ENCODE results near the gene FAHD2A.
"Not testable (repeated sequence)": the region's sequence is repeated elsewhere in the genome, so short reads cannot be mapped to it uniquely, and the experiment has no call there.

The FAHD2A gene

DNA sequence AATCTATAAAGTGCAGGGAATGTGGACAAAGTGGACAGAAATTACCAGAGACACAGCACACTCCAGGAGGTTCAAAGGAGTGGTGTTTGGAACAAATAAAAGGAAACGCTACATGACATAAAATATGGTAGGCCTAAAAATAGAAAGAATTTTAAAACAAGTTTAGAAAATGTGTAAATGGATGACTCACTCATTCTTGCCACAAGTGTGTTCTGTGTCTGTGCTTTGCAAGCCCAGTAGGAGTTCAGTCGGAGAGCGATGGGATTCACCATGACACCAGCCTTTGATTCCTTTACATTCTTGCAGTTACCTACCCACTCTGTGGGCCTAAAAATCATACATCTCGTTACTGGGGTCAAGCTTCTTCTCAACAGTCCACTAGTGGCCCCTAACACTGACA is 30.9 kb downstream of the FAHD2A start:
- H3K36me3 Mint-ChIP-seq (ENCODE audit: low read depth); H3K4me1 Mint-ChIP-seq (ENCODE audit: low read depth); H3K9me3 Mint-ChIP-seq; H3K27me3 Mint-ChIP-seq (ENCODE audit: low read depth); H3K4me3 Mint-ChIP-seq; H3K27ac Mint-ChIP-seq: not testable (repeated sequence)

DNA sequence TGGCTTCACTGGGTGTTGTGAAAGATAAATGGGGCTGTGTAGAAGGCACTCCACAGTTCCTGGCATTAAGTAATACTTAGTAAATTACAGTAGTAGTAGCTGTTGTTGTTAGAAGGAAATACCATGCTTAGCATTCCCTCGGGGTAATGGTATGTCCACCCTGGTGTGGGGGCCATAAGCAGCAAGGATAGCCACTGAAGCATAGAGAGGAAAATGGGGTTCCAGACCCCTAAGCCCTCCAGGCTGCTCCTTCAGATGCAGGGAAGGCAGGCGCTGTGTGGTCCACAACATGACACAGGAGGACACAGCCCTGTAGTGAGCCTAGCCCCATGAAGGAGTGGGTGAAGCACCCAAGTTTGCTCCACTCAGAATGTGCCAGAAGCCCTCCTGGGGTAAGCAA is 31.5 kb downstream of the FAHD2A start:
- H3K9me3 Mint-ChIP-seq; H3K36me3 Mint-ChIP-seq (ENCODE audit: low read depth); H3K4me1 Mint-ChIP-seq (ENCODE audit: low read depth); H3K27ac Mint-ChIP-seq; H3K4me3 Mint-ChIP-seq; H3K27me3 Mint-ChIP-seq (ENCODE audit: low read depth): not testable (repeated sequence)

DNA sequence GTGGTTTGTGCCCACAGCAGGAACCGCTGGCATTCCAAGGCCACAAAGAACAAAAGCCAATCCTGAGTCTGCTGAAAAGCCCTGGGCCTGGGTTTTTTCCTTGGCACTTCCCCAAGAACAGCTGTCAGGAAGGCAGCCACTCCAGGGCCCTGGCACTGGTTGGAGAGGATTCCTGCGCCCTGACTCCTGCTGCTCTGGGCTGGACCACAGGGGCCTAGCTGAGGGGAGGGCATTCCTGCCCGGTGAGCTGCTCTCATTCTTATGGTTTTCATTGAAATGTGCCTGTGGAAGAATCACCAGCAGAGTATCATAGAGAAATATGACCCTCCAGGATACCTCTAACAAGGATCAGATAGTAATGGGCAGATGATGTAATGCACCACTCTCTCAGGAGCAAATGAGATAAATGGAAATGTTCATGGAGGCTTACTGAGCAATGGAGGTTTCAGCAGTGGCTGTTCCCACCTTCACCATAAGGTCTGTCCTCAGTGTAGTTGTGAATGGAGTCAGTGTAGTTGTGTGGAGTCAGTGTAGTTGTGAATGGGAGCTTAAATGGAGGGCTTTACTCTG is 32.1 kb downstream of the FAHD2A start:
- H3K27me3 Mint-ChIP-seq (ENCODE audit: low read depth), result not testable (repeated sequence)

GRCh38 chr2:95435162-95435871 is 32.8 kb downstream of the FAHD2A start:
- H3K9me3 Mint-ChIP-seq; H3K4me3 Mint-ChIP-seq; H3K27me3 Mint-ChIP-seq (ENCODE audit: low read depth): not testable (repeated sequence)

More for the DNA sequence above, 32.1 kb downstream of the FAHD2A start:
- H3K4me1 Mint-ChIP-seq (ENCODE audit: low read depth); H3K27ac Mint-ChIP-seq; H3K4me3 Mint-ChIP-seq; H3K36me3 Mint-ChIP-seq (ENCODE audit: low read depth); H3K9me3 Mint-ChIP-seq: not testable (repeated sequence)

DNA sequence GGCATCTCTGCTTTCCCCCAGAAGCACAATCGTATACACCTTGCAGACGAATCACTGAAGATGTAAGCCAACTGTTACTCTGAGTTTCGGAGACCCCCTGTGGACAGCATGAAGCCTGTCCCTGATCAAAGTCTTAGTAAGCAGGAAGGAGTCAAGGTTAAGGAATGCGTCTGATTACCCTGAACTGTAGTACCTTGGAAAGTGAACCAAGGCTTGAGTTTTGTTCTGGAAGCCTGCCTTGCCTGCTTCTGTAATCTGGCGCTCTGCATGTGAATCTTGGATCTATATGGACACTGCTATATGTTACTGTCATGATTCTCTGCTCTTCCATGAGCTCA is 33.3 kb downstream of the FAHD2A start:
- not testable (repeated sequence) for H3K27me3 Mint-ChIP-seq (ENCODE audit: low read depth); H3K27ac Mint-ChIP-seq; H3K4me3 Mint-ChIP-seq; H3K36me3 Mint-ChIP-seq (ENCODE audit: low read depth); H3K9me3 Mint-ChIP-seq; H3K4me1 Mint-ChIP-seq (ENCODE audit: low read depth)

More at GRCh38 chr2:95435162-95435871, 32.8 kb downstream of the FAHD2A start:
- H3K4me1 Mint-ChIP-seq (ENCODE audit: low read depth); H3K36me3 Mint-ChIP-seq (ENCODE audit: low read depth); H3K27ac Mint-ChIP-seq: not testable (repeated sequence)

GRCh38 chr2:95442474-95443099 is 40.1 kb downstream of the FAHD2A start:
- not testable (repeated sequence) for H3K36me3 Mint-ChIP-seq (ENCODE audit: low read depth); H3K9me3 Mint-ChIP-seq; H3K27me3 Mint-ChIP-seq (ENCODE audit: low read depth); H3K4me1 Mint-ChIP-seq (ENCODE audit: low read depth); H3K4me3 Mint-ChIP-seq; H3K27ac Mint-ChIP-seq

GRCh38 chr2:95445317-95445716 is 42.8 kb downstream of the FAHD2A start:
- not testable (repeated sequence) for H3K27me3 Mint-ChIP-seq (ENCODE audit: low read depth); H3K9me3 Mint-ChIP-seq; H3K4me1 Mint-ChIP-seq (ENCODE audit: low read depth); H3K36me3 Mint-ChIP-seq (ENCODE audit: low read depth); H3K27ac Mint-ChIP-seq; H3K4me3 Mint-ChIP-seq

- H3K36me3 Mint-ChIP-seq (ENCODE audit: low read depth); H3K27me3 Mint-ChIP-seq (ENCODE audit: low read depth); H3K9me3 Mint-ChIP-seq; H3K4me1 Mint-ChIP-seq (ENCODE audit: low read depth); H3K27ac Mint-ChIP-seq; H3K4me3 Mint-ChIP-seq: not testable (repeated sequence)
Observed at GRCh38 chr2:95463292-95463691, 60.8 kb downstream of the FAHD2A start.
